SK-N-SH treated with all-trans-retinoic acid at 6 μM for 48 hours (cell line): ENCODE measurements around the gene DAB2.

Experiments
- ATAC-seq: fragments of 200-7000 bp; cut with Tn5 transposase; 3 replicates; pipeline ENCODE4 v1.9.1; 2020; ENCODE audit warnings: mild to moderate bottlenecking, moderate library complexity
- ARNTL ChIP-seq: fragments of 450-650 bp; formaldehyde crosslinking; IDR thresholded peaks from 2 replicates; pipeline ENCODE4 v1.5.0; 2020; ENCODE audit warnings: low read depth, mild to moderate bottlenecking, moderate library complexity, borderline replicate concordance
- BACH2 ChIP-seq: fragments of 250-450 bp; sonication (Bioruptor Pico); IDR thresholded peaks from 2 replicates; pipeline ENCODE4 v1.9.0; 2021; ENCODE audit warnings: mild to moderate bottlenecking, borderline replicate concordance
- CSDC2 ChIP-seq: fragments of 250-450 bp; sonication (Bioruptor Pico); IDR thresholded peaks from 2 replicates; pipeline ENCODE4 v1.5.0; 2020; ENCODE audit warnings: mild to moderate bottlenecking, moderate library complexity
- ISL1 ChIP-seq: fragments of 250-450 bp; sonication (Bioruptor Pico); IDR thresholded peaks from 2 replicates; pipeline ENCODE4 v2.1.2; 2022; ENCODE audit warnings: mild to moderate bottlenecking, moderate library complexity
- OSR1 ChIP-seq: fragments of 250-450 bp; sonication (Bioruptor Pico); IDR thresholded peaks from 2 replicates; pipeline ENCODE4 v1.8.0; 2022; ENCODE audit warnings: moderate library complexity, mild to moderate bottlenecking, inconsistent platforms
- PPARA ChIP-seq: fragments of 250-450 bp; sonication (Bioruptor Pico); IDR thresholded peaks from 2 replicates; pipeline ENCODE4 v1.5.0; 2020; ENCODE audit warnings: mild to moderate bottlenecking, borderline replicate concordance
- RARB ChIP-seq: fragments of 250-450 bp; sonication (Bioruptor Pico); IDR thresholded peaks from 2 replicates; pipeline ENCODE4 v1.8.0; 2021; ENCODE audit warnings: mild to moderate bottlenecking, moderate library complexity
- SNAI2 ChIP-seq: fragments of 250-450 bp; sonication (Bioruptor Pico); IDR thresholded peaks from 2 replicates; pipeline ENCODE4 v1.5.0; 2020; ENCODE audit warnings: mild to moderate bottlenecking, moderate library complexity
- TOX ChIP-seq: fragments of 250-450 bp; sonication (Bioruptor Pico); IDR thresholded peaks from 2 replicates; pipeline ENCODE4 v1.8.0; 2021; ENCODE audit warnings: mild to moderate bottlenecking, moderate library complexity, borderline replicate concordance
- ZC3H10 ChIP-seq: fragments of 250-450 bp; sonication (Bioruptor Pico); IDR thresholded peaks from 2 replicates; pipeline ENCODE4 v1.5.1; 2021; ENCODE audit warnings: mild to moderate bottlenecking, moderate library complexity
- ZFP3 ChIP-seq: fragments of 250-450 bp; sonication (Bioruptor Pico); IDR thresholded peaks from 2 replicates; pipeline ENCODE4 v1.5.0; 2020; ENCODE audit warnings: mild to moderate bottlenecking, moderate library complexity
- ZFP30 ChIP-seq: fragments of 450-650 bp; formaldehyde crosslinking; IDR thresholded peaks from 2 replicates; pipeline ENCODE4 v1.5.0; 2022; ENCODE audit warnings: mild to moderate bottlenecking, moderate library complexity
- ZNF8 ChIP-seq: fragments of 450-650 bp; formaldehyde crosslinking; IDR thresholded peaks from 2 replicates; pipeline ENCODE4 v1.5.0; 2020; ENCODE audit warnings: mild to moderate bottlenecking, moderate library complexity
- TF ChIP-seq, protein P1 (sequence below): fragments of 250-450 bp; sonication (Bioruptor Pico); IDR thresholded peaks from 2 replicates; pipeline ENCODE4 v1.8.0; 2021; ENCODE audit warnings: low read depth, mild to moderate bottlenecking, moderate library complexity, borderline replicate concordance
- TF ChIP-seq, protein P2 (sequence below): fragments of 250-450 bp; sonication (Bioruptor Pico); IDR thresholded peaks from 2 replicates; pipeline ENCODE4 v1.5.1; 2021; ENCODE audit warnings: mild to moderate bottlenecking, moderate library complexity
- TF ChIP-seq, protein P3 (sequence below): fragments of 250-450 bp; sonication (Bioruptor Pico); IDR thresholded peaks from 2 replicates; pipeline ENCODE4 v1.8.0; 2020; ENCODE audit warnings: mild to moderate bottlenecking, moderate library complexity, borderline replicate concordance
- TF ChIP-seq, protein P4 (sequence below): fragments of 250-450 bp; sonication (Bioruptor Pico); IDR thresholded peaks from 2 replicates; pipeline ENCODE4 v1.5.0; 2020; ENCODE audit warnings: mild to moderate bottlenecking, moderate library complexity

Gene DAB2

DNA sequence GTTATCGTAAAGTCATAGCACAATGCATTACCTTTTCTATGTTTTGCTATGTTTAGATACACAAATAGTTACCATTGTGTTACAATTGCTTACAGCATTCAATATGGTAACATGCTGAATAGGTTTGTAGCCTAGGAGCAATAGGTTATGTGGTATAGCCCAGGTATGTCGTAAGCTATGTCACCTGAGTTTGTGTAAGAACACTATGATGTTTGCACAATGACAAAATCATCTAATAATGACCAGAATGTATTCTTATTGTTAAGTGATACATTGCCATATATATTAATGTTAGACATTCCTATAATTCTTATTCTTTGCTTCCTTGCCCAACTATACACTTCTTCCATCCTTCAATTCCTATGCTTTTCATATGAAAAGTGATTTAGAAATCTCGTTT lies 18.2 kb upstream of the DAB2 start:
- no peak for TF ChIP-seq ZFP3 (CRISPR knock-in tag)
- TF ChIP-seq, protein P1, sequence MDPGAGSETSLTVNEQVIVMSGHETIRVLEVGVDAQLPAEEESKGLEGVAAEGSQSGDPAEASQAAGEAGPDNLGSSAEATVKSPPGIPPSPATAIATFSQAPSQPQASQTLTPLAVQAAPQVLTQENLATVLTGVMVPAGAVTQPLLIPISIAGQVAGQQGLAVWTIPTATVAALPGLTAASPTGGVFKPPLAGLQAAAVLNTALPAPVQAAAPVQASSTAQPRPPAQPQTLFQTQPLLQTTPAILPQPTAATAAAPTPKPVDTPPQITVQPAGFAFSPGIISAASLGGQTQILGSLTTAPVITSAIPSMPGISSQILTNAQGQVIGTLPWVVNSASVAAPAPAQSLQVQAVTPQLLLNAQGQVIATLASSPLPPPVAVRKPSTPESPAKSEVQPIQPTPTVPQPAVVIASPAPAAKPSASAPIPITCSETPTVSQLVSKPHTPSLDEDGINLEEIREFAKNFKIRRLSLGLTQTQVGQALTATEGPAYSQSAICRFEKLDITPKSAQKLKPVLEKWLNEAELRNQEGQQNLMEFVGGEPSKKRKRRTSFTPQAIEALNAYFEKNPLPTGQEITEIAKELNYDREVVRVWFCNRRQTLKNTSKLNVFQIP (CRISPR knock-in tag): no peak
- TF ChIP-seq, protein P2, sequence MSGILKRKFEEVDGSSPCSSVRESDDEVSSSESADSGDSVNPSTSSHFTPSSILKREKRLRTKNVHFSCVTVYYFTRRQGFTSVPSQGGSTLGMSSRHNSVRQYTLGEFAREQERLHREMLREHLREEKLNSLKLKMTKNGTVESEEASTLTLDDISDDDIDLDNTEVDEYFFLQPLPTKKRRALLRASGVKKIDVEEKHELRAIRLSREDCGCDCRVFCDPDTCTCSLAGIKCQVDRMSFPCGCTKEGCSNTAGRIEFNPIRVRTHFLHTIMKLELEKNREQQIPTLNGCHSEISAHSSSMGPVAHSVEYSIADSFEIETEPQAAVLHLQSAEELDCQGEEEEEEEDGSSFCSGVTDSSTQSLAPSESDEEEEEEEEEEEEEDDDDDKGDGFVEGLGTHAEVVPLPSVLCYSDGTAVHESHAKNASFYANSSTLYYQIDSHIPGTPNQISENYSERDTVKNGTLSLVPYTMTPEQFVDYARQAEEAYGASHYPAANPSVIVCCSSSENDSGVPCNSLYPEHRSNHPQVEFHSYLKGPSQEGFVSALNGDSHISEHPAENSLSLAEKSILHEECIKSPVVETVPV (CRISPR knock-in tag): no peak
- TF ChIP-seq TOX: no peak
- no peak for TF ChIP-seq RARB (CRISPR knock-in tag)
- no peak for TF ChIP-seq ARNTL (CRISPR knock-in tag)
- TF ChIP-seq ZC3H10 (CRISPR knock-in tag): no peak
- no peak for TF ChIP-seq SNAI2 (CRISPR knock-in tag)
- TF ChIP-seq, protein P3, sequence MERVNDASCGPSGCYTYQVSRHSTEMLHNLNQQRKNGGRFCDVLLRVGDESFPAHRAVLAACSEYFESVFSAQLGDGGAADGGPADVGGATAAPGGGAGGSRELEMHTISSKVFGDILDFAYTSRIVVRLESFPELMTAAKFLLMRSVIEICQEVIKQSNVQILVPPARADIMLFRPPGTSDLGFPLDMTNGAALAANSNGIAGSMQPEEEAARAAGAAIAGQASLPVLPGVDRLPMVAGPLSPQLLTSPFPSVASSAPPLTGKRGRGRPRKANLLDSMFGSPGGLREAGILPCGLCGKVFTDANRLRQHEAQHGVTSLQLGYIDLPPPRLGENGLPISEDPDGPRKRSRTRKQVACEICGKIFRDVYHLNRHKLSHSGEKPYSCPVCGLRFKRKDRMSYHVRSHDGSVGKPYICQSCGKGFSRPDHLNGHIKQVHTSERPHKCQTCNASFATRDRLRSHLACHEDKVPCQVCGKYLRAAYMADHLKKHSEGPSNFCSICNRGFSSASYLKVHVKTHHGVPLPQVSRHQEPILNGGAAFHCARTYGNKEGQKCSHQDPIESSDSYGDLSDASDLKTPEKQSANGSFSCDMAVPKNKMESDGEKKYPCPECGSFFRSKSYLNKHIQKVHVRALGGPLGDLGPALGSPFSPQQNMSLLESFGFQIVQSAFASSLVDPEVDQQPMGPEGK (CRISPR knock-in tag): no peak
- TF ChIP-seq ZNF8: no peak
- TF ChIP-seq, all 23 proteins: peak for 0

DNA sequence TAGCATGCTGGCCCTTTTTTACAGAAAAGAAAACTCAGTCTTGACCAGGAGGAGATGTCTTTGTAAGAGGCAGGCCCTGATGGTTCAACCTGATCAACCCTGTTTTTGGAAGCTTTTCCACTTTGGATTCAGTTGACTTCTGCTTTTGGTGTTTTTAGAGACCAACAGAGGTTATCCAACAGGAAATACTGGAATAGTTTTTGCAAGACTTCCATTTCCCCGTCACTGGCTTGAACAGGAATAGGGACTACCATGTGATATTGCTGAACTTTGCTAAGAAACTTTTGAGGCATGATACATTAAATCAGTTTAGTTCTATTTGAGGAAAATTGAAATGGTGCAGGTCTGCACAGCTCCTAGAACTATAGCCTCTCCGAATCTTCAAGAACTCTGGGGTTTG lies 17.1 kb upstream of the DAB2 start:
- ATAC-seq: no peak

More for the DNA sequence above, 18.2 kb upstream of the DAB2 start:
- ATAC-seq: no peak

DNA sequence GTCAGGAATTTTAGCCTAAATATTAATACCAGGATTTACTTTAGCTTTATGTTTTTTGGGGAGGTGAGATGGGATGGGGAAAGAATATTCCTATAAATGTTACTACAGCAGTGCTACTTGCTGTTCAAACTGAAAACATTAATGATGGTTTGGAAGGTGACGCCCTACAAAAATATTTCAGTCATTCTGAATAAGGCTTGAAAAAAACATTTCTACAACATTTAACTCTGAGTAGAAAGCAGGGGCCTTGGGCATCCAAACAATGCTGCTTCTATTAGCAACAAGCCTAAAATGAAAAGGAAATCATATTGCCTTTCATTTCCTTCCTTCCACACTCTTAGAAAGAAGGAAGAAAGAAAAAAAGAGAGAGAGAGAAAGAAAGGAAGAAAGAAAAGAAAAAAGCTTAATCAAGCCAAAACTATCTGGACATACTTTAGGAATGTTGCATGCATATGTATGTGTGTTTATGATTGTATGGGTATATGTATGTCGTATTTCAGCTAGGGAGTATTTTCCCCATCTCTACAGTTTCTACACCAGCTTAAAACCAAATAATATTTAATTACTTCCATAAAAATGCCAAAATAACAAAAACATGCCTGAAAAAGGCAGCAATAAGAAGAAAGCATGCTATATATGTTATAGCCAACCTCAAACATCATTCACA lies 16.3 kb upstream of the DAB2 start:
- no peak for ATAC-seq
- TF ChIP-seq PPARA (CRISPR knock-in tag) (no peak), ZFP30 (CRISPR knock-in tag) (no peak), ZFP3 (CRISPR knock-in tag) (no peak), ZNF8 (no peak), ARNTL (CRISPR knock-in tag) (no peak), TOX (no peak), BACH2 (CRISPR knock-in tag) (no peak), OSR1 (CRISPR knock-in tag) (no peak)
- TF ChIP-seq, protein P1 (CRISPR knock-in tag): no peak
- TF ChIP-seq, protein P2 (CRISPR knock-in tag): no peak
- TF ChIP-seq, protein P4, sequence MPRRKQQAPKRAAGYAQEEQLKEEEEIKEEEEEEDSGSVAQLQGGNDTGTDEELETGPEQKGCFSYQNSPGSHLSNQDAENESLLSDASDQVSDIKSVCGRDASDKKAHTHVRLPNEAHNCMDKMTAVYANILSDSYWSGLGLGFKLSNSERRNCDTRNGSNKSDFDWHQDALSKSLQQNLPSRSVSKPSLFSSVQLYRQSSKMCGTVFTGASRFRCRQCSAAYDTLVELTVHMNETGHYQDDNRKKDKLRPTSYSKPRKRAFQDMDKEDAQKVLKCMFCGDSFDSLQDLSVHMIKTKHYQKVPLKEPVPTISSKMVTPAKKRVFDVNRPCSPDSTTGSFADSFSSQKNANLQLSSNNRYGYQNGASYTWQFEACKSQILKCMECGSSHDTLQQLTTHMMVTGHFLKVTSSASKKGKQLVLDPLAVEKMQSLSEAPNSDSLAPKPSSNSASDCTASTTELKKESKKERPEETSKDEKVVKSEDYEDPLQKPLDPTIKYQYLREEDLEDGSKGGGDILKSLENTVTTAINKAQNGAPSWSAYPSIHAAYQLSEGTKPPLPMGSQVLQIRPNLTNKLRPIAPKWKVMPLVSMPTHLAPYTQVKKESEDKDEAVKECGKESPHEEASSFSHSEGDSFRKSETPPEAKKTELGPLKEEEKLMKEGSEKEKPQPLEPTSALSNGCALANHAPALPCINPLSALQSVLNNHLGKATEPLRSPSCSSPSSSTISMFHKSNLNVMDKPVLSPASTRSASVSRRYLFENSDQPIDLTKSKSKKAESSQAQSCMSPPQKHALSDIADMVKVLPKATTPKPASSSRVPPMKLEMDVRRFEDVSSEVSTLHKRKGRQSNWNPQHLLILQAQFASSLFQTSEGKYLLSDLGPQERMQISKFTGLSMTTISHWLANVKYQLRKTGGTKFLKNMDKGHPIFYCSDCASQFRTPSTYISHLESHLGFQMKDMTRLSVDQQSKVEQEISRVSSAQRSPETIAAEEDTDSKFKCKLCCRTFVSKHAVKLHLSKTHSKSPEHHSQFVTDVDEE (CRISPR knock-in tag): no peak

More for the DNA sequence above, 17.1 kb upstream of the DAB2 start:
- TF ChIP-seq CSDC2 (CRISPR knock-in tag) (no peak), ZC3H10 (CRISPR knock-in tag) (no peak), BACH2 (CRISPR knock-in tag) (no peak), ISL1 (CRISPR knock-in tag) (no peak)
- TF ChIP-seq, protein P4 (CRISPR knock-in tag): no peak
- TF ChIP-seq, protein P2 (CRISPR knock-in tag): no peak
